DND-41 (cell line): ENCODE measurements around the gene NOSTRIN.
"Not testable (repeated sequence)": the region's sequence is repeated elsewhere in the genome, so short reads cannot be mapped to it uniquely, and the experiment has no call there.

Source experiments
- ATAC-seq: fragments of 200-7000 bp; cut with Tn5 transposase; 3 replicates; pipeline ENCODE4 v1.9.1; 2021; ENCODE audit warnings: low read depth; ENCODE audit not compliant: insufficient read depth
- DNase-seq: peaks from one replicate; pipeline ENCODE4 v3.0.0-alpha.2; 2020
- H2AFZ ChIP-seq: 2 replicates; pipeline ENCODE4 v1.6.0; 2012; ENCODE audit warnings: low read depth, low read length
- H3K27ac ChIP-seq: 2 replicates; pipeline ENCODE4 v1.5.1; 2012; ENCODE audit warnings: low read length, inconsistent platforms
- H3K27me3 ChIP-seq: fragments of 200-600 bp; sonication (generic); 2 replicates; pipeline ENCODE4 v1.6.0; 2012; ENCODE audit warnings: low read length, mild to moderate bottlenecking, inconsistent platforms; ENCODE audit not compliant: insufficient read depth, poor library complexity
- H3K36me3 ChIP-seq: 2 replicates; pipeline ENCODE4 v1.5.1; 2012; ENCODE audit warnings: low read length, inconsistent platforms; ENCODE audit not compliant: insufficient read depth
- H3K4me1 ChIP-seq: 2 replicates; pipeline ENCODE4 v1.5.1; 2012; ENCODE audit warnings: mild to moderate bottlenecking, low read length; ENCODE audit not compliant: insufficient read depth
- H3K4me2 ChIP-seq: 2 replicates; pipeline ENCODE4 v1.6.0; 2012; ENCODE audit warnings: mild to moderate bottlenecking, moderate library complexity, low read length, inconsistent platforms; ENCODE audit not compliant: insufficient read depth
- H3K4me3 ChIP-seq, 2 experiments: fragments of 200-600 bp in 1 of 2; shearing (Covaris generic) in 1 of 2; 2 replicates each; pipeline ENCODE4 v1.5.1; 2012 to 2016; ENCODE audit warnings: inconsistent platforms in 2 of 2, low read length in 2 of 2, mild to moderate bottlenecking in 2 of 2, low read depth in 1 of 2, moderate library complexity in 1 of 2
- H3K79me2 ChIP-seq: 2 replicates; pipeline ENCODE4 v1.6.0; 2012; ENCODE audit warnings: low read length, inconsistent platforms; ENCODE audit not compliant: insufficient read depth
- H3K9ac ChIP-seq: 2 replicates; pipeline ENCODE4 v1.6.0; 2012; ENCODE audit warnings: low read depth, mild to moderate bottlenecking, inconsistent platforms, low read length, moderate library complexity
- H3K9me3 ChIP-seq: 2 replicates; pipeline ENCODE4 v1.5.1; 2012; ENCODE audit warnings: low read length, moderate library complexity, mild to moderate bottlenecking, inconsistent platforms; ENCODE audit not compliant: insufficient read depth, severe bottlenecking
- H4K20me1 ChIP-seq: 2 replicates; pipeline ENCODE4 v1.6.0; 2012; ENCODE audit warnings: low read length; ENCODE audit not compliant: insufficient read depth
- EZH2 ChIP-seq: IDR thresholded peaks from 3 replicates; pipeline ENCODE4 v1.6.1; 2012; ENCODE audit warnings: borderline replicate concordance, low read depth, mild to moderate bottlenecking, moderate library complexity, low read length, inconsistent platforms; ENCODE audit not compliant: severe bottlenecking
- TF ChIP-seq, protein P1 (sequence below): IDR thresholded peaks from 2 replicates; pipeline ENCODE4 v1.5.1; 2012; ENCODE audit warnings: borderline replicate concordance, low read length, moderate library complexity, mild to moderate bottlenecking; ENCODE audit not compliant: poor library complexity, severe bottlenecking; ENCODE audit errors: extremely low read depth

The NOSTRIN gene

DNA sequence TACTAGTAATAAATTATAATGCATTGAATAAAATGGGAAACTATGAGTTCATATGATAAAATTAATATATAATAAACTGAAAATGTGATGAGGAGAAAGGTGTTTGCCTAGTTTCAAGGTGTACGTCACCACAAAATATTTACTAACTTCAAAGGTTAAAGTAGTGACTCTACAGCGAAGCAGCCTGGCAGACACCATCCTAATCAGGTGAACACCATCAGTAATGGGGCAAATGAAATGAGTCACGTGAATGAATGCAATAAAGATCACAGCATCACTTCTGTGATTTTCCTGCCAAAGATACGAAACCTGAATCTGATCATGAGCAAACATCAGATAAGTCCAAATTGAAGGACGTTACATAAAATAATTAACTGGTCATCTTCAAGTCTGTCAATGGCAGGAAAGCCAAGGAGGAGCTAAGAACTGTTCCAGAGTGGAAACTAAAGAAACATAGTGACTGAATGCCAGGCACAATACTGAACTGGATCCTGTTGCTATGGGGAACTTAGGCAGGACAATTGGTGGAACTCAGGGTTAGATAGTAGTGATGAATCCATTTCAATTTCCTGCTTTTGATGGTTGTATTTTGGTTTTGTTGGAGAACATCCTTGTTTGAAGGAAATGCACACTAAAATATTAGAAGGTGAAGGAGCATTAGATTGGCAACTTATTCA lies 12.1 kb upstream of the NOSTRIN start:
- no peaks in the 10 kb centered on the region for H3K79me2 ChIP-seq
- DNase-seq (no peak), ATAC-seq (no peak)
- no peak overlapping the region for H3K9ac ChIP-seq
- no peaks in the 10 kb centered on the region for H3K4me1 ChIP-seq
- no peak overlapping the region for H2AFZ ChIP-seq
- H3K4me3 ChIP-seq, result no peak overlapping the region
- no peaks in the 10 kb centered on the region for H3K9me3 ChIP-seq
- no peaks in the 10 kb centered on the region for H3K27me3 ChIP-seq
- no peak overlapping the region for H3K4me2 ChIP-seq
- TF ChIP-seq, protein P1, sequence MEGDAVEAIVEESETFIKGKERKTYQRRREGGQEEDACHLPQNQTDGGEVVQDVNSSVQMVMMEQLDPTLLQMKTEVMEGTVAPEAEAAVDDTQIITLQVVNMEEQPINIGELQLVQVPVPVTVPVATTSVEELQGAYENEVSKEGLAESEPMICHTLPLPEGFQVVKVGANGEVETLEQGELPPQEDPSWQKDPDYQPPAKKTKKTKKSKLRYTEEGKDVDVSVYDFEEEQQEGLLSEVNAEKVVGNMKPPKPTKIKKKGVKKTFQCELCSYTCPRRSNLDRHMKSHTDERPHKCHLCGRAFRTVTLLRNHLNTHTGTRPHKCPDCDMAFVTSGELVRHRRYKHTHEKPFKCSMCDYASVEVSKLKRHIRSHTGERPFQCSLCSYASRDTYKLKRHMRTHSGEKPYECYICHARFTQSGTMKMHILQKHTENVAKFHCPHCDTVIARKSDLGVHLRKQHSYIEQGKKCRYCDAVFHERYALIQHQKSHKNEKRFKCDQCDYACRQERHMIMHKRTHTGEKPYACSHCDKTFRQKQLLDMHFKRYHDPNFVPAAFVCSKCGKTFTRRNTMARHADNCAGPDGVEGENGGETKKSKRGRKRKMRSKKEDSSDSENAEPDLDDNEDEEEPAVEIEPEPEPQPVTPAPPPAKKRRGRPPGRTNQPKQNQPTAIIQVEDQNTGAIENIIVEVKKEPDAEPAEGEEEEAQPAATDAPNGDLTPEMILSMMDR, result no peak
- no peak for TF ChIP-seq EZH2
- no peaks in the 10 kb centered on the region for H4K20me1 ChIP-seq
- no peaks in the 10 kb centered on the region for H3K36me3 ChIP-seq
- H3K27ac ChIP-seq, result no peak overlapping the region

DNA sequence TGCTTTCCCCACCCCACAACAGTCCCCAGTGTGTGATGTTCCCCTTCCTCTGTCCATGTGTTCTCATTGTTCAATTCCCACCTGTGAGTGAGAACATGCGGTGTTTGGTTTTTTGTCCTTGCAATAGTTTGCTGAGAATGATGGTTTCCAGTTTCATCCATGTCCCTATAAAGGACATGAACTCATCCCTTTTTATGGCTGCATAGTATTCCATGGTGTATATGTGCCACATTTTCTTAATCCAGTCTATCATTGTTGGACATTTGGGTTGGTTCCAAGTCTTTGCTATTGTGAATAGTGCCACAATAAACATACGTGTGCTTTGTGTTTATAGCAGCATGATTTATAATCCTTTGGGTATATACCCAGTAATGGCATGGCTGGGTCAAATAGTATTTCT lies 11.3 kb upstream of the NOSTRIN start:
- not testable (repeated sequence) for H3K27ac ChIP-seq, H3K4me1 ChIP-seq, H3K9me3 ChIP-seq, DNase-seq, H4K20me1 ChIP-seq, H3K4me3 ChIP-seq, ATAC-seq, H3K27me3 ChIP-seq, H3K4me2 ChIP-seq, H3K9ac ChIP-seq, H3K79me2 ChIP-seq, H2AFZ ChIP-seq, H3K36me3 ChIP-seq

DNA sequence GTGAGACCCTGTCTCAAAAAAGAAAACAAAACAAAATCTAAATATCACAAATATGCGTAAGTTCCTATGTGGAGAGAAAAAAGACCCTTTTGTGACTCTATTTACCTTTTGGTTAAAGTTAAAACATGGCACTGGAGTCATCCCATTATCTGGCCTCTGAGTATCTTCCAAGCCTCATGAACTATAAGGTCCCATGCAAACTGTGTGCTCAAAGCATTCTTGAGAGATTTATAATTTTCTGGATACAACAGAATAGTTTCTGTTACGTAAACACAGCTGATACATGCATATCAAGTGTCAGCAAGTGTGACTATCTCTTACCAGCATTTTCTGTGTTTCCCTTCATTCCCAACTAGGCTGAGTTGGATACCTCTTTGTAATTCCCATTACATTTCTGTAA lies 8.8 kb upstream of the NOSTRIN start:
- no peaks in the 10 kb centered on the region for H3K36me3 ChIP-seq
- TF ChIP-seq, protein P1, result no peak
- no peak for TF ChIP-seq EZH2
- no peaks in the 10 kb centered on the region for H3K9me3 ChIP-seq
- DNase-seq (no peak), ATAC-seq (no peak)
- no peak overlapping the region for H3K4me2 ChIP-seq
- H2AFZ ChIP-seq, result no peak overlapping the region
- no peaks in the 10 kb centered on the region for H3K27me3 ChIP-seq
- no peak overlapping the region for H3K4me3 ChIP-seq
- no peaks in the 10 kb centered on the region for H3K4me1 ChIP-seq
- no peak overlapping the region for H3K27ac ChIP-seq
- no peaks in the 10 kb centered on the region for H4K20me1 ChIP-seq
- no peak overlapping the region for H3K9ac ChIP-seq
- H3K79me2 ChIP-seq, result no peaks in the 10 kb centered on the region

DNA sequence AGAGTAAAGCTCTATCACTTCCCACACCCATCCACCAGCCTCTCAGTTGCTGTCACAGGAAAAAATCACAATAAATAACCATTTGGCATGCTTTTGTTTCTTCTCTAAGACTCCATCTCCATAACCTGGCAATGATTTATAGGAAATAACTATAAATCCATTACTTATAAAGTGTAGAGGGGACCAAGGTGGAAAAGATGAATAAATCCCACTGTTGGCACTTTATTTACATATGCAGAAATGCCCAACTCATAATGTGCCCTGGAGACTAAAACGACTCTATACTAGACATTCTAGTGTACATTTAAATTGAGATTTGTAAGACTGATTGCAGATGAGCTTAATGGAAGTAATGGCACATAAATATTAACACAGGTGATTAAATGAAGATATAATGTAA lies 7.5 kb upstream of the NOSTRIN start:
- Histone ChIP-seq H3K4me3 (no peak overlapping the region), H3K4me2 (no peak overlapping the region), H3K4me1 (no peaks in the 10 kb centered on the region), H3K79me2 (no peaks in the 10 kb centered on the region), H2AFZ (no peak overlapping the region), H3K27me3 (no peaks in the 10 kb centered on the region), H3K9me3 (no peaks in the 10 kb centered on the region), H4K20me1 (no peaks in the 10 kb centered on the region), H3K9ac (no peak overlapping the region), H3K27ac (no peak overlapping the region), H3K36me3 (no peaks in the 10 kb centered on the region)
- ATAC-seq (no peak), DNase-seq (no peak)
- no peak for TF ChIP-seq EZH2
- TF ChIP-seq, protein P1, result no peak
